Stomach (tissue), 4 donors: ENCODE measurements around the gene SRC.

Source experiments
- EP300 ChIP-seq: sonication (generic); formaldehyde crosslinking; IDR thresholded peaks from one replicate; pipeline ENCODE4 v1.6.1; 2017; ENCODE audit warnings: antibody characterized with exemption
- POLR2A ChIP-seq, 4 donors: fragments of 450-650 bp; IDR thresholded peaks; one replicate each; pipeline ENCODE4 v1.6.1; 2016; ENCODE audit warnings: antibody characterized with exemption in 4 of 4, control low read depth in 2 of 4, mild to moderate bottlenecking in 1 of 4, moderate library complexity in 1 of 4
- POLR2AphosphoS5 ChIP-seq, 3 donors: sonication (generic); formaldehyde crosslinking; IDR thresholded peaks; one replicate each; pipeline ENCODE4 v1.6.1; 2016; ENCODE audit warnings: antibody characterized with exemption in 3 of 3
- TF ChIP-seq, protein P1 (sequence below), 7 experiments: fragments of 450-650 bp in 4 of 7; fragments of 200-600 bp in 3 of 7; sonication (generic) in 3 of 7; IDR thresholded peaks; one replicate each; pipeline ENCODE4 v1.5.1; 2016 to 2019; ENCODE audit warnings: antibody characterized with exemption in 7 of 7, control low read depth in 2 of 7, mild to moderate bottlenecking in 1 of 7

DNA sequence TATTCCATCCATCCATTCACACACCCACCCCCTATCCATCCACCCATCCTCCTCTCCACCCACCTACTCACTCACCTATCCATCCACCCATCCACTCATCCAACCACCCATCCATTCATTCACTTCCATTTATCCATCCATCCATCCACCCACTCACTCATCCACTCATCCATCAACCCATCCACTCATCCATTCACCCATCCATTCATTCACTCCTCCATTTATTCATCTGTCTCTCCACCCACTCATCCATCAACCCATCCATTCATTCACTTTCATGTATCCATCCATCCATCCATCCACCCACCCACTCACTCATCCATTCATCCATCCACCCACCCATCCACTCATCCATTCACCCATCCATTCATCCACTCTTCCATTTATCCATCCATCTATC, 84.1 kb downstream of the SRC start:
- TF ChIP-seq POLR2A (IDR thresholded peaks at IDR 0.05) (no peak), POLR2AphosphoS5 (IDR thresholded peaks at IDR 0.05) (no peak), EP300 (no peak)
- TF ChIP-seq, protein P1, sequence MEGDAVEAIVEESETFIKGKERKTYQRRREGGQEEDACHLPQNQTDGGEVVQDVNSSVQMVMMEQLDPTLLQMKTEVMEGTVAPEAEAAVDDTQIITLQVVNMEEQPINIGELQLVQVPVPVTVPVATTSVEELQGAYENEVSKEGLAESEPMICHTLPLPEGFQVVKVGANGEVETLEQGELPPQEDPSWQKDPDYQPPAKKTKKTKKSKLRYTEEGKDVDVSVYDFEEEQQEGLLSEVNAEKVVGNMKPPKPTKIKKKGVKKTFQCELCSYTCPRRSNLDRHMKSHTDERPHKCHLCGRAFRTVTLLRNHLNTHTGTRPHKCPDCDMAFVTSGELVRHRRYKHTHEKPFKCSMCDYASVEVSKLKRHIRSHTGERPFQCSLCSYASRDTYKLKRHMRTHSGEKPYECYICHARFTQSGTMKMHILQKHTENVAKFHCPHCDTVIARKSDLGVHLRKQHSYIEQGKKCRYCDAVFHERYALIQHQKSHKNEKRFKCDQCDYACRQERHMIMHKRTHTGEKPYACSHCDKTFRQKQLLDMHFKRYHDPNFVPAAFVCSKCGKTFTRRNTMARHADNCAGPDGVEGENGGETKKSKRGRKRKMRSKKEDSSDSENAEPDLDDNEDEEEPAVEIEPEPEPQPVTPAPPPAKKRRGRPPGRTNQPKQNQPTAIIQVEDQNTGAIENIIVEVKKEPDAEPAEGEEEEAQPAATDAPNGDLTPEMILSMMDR (IDR thresholded peaks at IDR 0.05), result no peak
